ENCODE measurements around the gene PXN.
A peak's percentile ranks its signal among the peaks of the same experiment; 100 is the strongest.
"Not testable (repeated sequence)": the region's sequence is repeated elsewhere in the genome, so short reads cannot be mapped to it uniquely, and the experiment has no call there.

Gene PXN

GRCh38 chr12:120238217-120238616 lies 27.3 kb downstream of the PXN start:
- Histone ChIP-seq H3K27ac (ENCODE audit: low read depth, low read length) (no peak overlapping the region), H3K27me3 (ENCODE audit: insufficient read depth, low read length) (no peaks in the 10 kb centered on the region), H3K9me3 (ENCODE audit: insufficient read depth, low read depth, low read length) (no peaks in the 10 kb centered on the region), H3K4me3 (ENCODE audit: low read length) (no peak overlapping the region), H3K9ac (ENCODE audit: low read depth, low read length) (peak overlapping the region; percentile 7; the same call in 1 of the 2 replicates), H3K4me1 (ENCODE audit: insufficient read depth, low read length) (peaks cover 44% of the 10 kb centered on the region), H3K36me3 (ENCODE audit: insufficient read depth, low read length) (no peaks in the 10 kb centered on the region)
- 91% methylated on average over 9 of the region's 9 CpGs for WGBS

- Histone ChIP-seq H3K9ac (ENCODE audit: low read depth, low read length) (no peak overlapping the region), H3K9me3 (ENCODE audit: insufficient read depth, low read depth, low read length) (no peaks in the 10 kb centered on the region), H3K27ac (ENCODE audit: low read depth, low read length) (no peak overlapping the region), H3K27me3 (ENCODE audit: insufficient read depth, low read length) (no peaks in the 10 kb centered on the region), H3K4me3 (ENCODE audit: low read length) (no peak overlapping the region), H3K4me1 (ENCODE audit: insufficient read depth, low read length) (peaks cover 48% of the 10 kb centered on the region), H3K36me3 (ENCODE audit: insufficient read depth, low read length) (no peaks in the 10 kb centered on the region)
- WGBS = 92% methylated on average over 13 of the region's 13 CpGs
Measured at GRCh38 chr12:120237360-120238171, 28.0 kb downstream of the PXN start.

DNA sequence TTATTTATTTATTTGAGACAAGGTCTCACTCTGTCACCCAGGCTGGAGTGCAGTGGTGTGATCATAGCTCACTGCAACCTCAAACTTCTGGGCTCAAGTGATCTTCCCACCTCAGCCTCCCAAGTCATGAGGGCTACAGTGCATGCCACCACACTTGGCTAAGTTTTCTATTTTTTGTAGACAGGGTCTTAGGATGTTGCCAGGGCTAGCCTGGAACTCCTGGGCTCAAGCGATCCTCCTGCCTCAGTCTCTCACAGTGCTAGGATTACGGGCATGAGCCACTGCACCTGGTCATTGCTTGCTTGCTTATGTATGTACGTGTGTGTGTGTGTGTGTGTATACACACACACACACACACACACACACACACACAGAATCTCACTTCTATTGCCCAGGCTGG lies 28.7 kb downstream of the PXN start:
- H3K36me3 ChIP-seq (ENCODE audit: insufficient read depth, low read length); H3K27ac ChIP-seq (ENCODE audit: low read depth, low read length); H3K9ac ChIP-seq (ENCODE audit: low read depth, low read length); H3K27me3 ChIP-seq (ENCODE audit: insufficient read depth, low read length); H3K4me3 ChIP-seq (ENCODE audit: low read length); H3K9me3 ChIP-seq (ENCODE audit: insufficient read depth, low read depth, low read length): not testable (repeated sequence)
- H3K4me1 ChIP-seq (ENCODE audit: insufficient read depth, low read length) = peaks cover 49% of the 10 kb centered on the region
- WGBS = 95% methylated on average over 2 of the region's 3 CpGs

- Histone ChIP-seq H3K9me3 (ENCODE audit: insufficient read depth, low read depth, low read length) (no peaks in the 10 kb centered on the region), H3K27me3 (ENCODE audit: insufficient read depth, low read length) (no peaks in the 10 kb centered on the region), H3K4me1 (ENCODE audit: insufficient read depth, low read length) (peaks cover 60% of the 10 kb centered on the region), H3K4me3 (ENCODE audit: low read length) (no peak overlapping the region), H3K36me3 (ENCODE audit: insufficient read depth, low read length) (no peaks in the 10 kb centered on the region), H3K9ac (ENCODE audit: low read depth, low read length) (no peak overlapping the region), H3K27ac (ENCODE audit: low read depth, low read length) (peak overlapping the region; percentile 68)
- 88% methylated on average over 18 of the region's 18 CpGs for WGBS
Measured at GRCh38 chr12:120235369-120236323, 29.9 kb downstream of the PXN start.

- no peak overlapping the region for H3K4me3 ChIP-seq (ENCODE audit: low read length)
- no peaks in the 10 kb centered on the region for H3K9me3 ChIP-seq (ENCODE audit: insufficient read depth, low read depth, low read length)
- H3K4me1 ChIP-seq (ENCODE audit: insufficient read depth, low read length) = peaks cover 67% of the 10 kb centered on the region
- WGBS = 60% methylated on average over 13 of the region's 13 CpGs
- H3K36me3 ChIP-seq (ENCODE audit: insufficient read depth, low read length) = no peaks in the 10 kb centered on the region
- peak overlapping the region; percentile 68 for H3K27ac ChIP-seq (ENCODE audit: low read depth, low read length)
- no peak overlapping the region; the same call in 1 of the 2 replicates for H3K9ac ChIP-seq (ENCODE audit: low read depth, low read length)
- H3K27me3 ChIP-seq (ENCODE audit: insufficient read depth, low read length) = no peaks in the 10 kb centered on the region
Measured at GRCh38 chr12:120234643-120235368, 30.7 kb downstream of the PXN start.

GRCh38 chr12:120231316-120232011 lies 34.1 kb downstream of the PXN start:
- peaks cover 85% of the 10 kb centered on the region for H3K4me1 ChIP-seq (ENCODE audit: insufficient read depth, low read length)
- H3K4me3 ChIP-seq (ENCODE audit: low read length) = peak overlapping the region; percentile 30
- peaks cover 4% of the 10 kb centered on the region for H3K36me3 ChIP-seq (ENCODE audit: insufficient read depth, low read length)
- H3K27ac ChIP-seq (ENCODE audit: low read depth, low read length) = peak overlapping the region; percentile 97
- H3K9me3 ChIP-seq (ENCODE audit: insufficient read depth, low read depth, low read length) = no peaks in the 10 kb centered on the region
- 10% methylated on average over 1 of the region's 3 CpGs for WGBS
- H3K27me3 ChIP-seq (ENCODE audit: insufficient read depth, low read length) = no peaks in the 10 kb centered on the region
- H3K9ac ChIP-seq (ENCODE audit: low read depth, low read length) = peak overlapping the region; percentile 89

- Histone ChIP-seq H3K4me1 (ENCODE audit: insufficient read depth, low read length) (peaks cover 82% of the 10 kb centered on the region), H3K9me3 (ENCODE audit: insufficient read depth, low read depth, low read length) (no peaks in the 10 kb centered on the region), H3K9ac (ENCODE audit: low read depth, low read length) (peak overlapping the region; percentile 89), H3K27ac (ENCODE audit: low read depth, low read length) (peak overlapping the region; percentile 97), H3K27me3 (ENCODE audit: insufficient read depth, low read length) (no peaks in the 10 kb centered on the region), H3K4me3 (ENCODE audit: low read length) (peak overlapping the region; percentile 30), H3K36me3 (ENCODE audit: insufficient read depth, low read length) (peaks cover 9% of the 10 kb centered on the region)
- WGBS = 16% methylated on average over 6 of the region's 6 CpGs
Measured at GRCh38 chr12:120230974-120231315, 34.6 kb downstream of the PXN start.

- Histone ChIP-seq H3K9ac (ENCODE audit: low read depth, low read length) (peak overlapping the region; percentile 89), H3K9me3 (ENCODE audit: insufficient read depth, low read depth, low read length) (no peaks in the 10 kb centered on the region), H3K27ac (ENCODE audit: low read depth, low read length) (peak overlapping the region; percentile 97), H3K4me1 (ENCODE audit: insufficient read depth, low read length) (peaks cover 78% of the 10 kb centered on the region), H3K36me3 (ENCODE audit: insufficient read depth, low read length) (peaks cover 11% of the 10 kb centered on the region), H3K27me3 (ENCODE audit: insufficient read depth, low read length) (no peaks in the 10 kb centered on the region), H3K4me3 (ENCODE audit: low read length) (peak overlapping the region; percentile 36)
- WGBS = 5% methylated on average over 9 of the region's 9 CpGs
Measured at GRCh38 chr12:120230326-120230973, 35.1 kb downstream of the PXN start.

DNA sequence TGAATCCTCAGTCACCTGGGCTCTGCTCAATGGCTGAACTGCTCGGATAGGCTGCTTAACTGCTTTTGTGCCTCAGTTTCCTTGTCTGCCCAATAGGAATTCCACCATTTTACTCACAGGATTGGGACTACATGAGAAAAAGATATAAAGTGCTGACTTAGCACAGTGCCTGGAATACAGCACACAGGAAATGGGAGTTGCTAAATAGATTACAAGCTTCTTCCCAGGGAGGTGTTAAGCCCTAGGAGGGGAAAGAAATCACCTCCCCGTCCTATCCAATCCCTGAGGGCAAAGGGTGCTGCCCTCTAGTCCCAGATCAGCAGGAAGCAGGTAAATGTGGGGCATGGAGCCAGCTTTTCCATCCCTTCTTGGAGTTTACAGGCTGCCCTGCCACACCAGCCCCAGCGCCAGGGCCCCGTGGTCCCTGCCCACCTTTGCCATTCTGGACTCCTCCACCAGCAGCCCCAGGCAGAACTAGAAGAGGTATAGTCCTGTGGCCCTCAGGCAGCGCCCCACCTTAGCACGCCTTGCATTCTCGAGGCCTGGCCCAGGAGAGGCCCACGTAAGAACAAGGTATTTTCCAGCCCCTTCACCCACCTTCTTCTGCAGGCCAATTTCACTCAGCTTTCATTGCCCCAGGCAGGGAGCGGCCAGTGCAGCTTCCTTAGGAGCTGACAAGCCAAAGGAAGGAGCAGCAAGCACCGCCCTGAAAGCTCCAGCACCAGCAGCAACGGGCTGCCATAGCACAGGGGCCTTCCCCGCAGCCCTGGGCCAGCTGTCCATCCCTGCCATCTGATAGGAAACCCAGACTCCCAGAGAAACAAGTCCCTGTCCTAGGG lies 35.8 kb downstream of the PXN start:
- Histone ChIP-seq H3K4me1 (ENCODE audit: insufficient read depth, low read length) (peaks cover 78% of the 10 kb centered on the region), H3K9ac (ENCODE audit: low read depth, low read length) (peak overlapping the region; percentile 89), H3K27ac (ENCODE audit: low read depth, low read length) (peak overlapping the region; percentile 97), H3K36me3 (ENCODE audit: insufficient read depth, low read length) (peaks cover 11% of the 10 kb centered on the region), H3K27me3 (ENCODE audit: insufficient read depth, low read length) (no peaks in the 10 kb centered on the region), H3K4me3 (ENCODE audit: low read length) (peak overlapping the region; percentile 36), H3K9me3 (ENCODE audit: insufficient read depth, low read depth, low read length) (no peaks in the 10 kb centered on the region)
- WGBS = 51% methylated on average over 11 of the region's 12 CpGs
